ENCODE measurements around the gene NISCH. TPM values are rescaled to one million over a fixed set of nuclear protein-coding genes. Genes with fewer than 3 reads are reported as not detected.

Gene NISCH
- total RNA-seq, 1 donor from 2014 or later = 70.0 TPM

- H3K36me3 Mint-ChIP-seq (ENCODE audit: low read depth) = no peaks in the 10 kb centered on the region
- no peaks in the 10 kb centered on the region for H3K27me3 Mint-ChIP-seq (ENCODE audit: low read depth)
- intact Hi-C loops (cut with micrococcal nuclease) = no loop called here
- no peak overlapping the region for H3K27ac Mint-ChIP-seq
- no peaks in the 10 kb centered on the region for H3K4me1 Mint-ChIP-seq (ENCODE audit: low read depth)
- H3K4me3 Mint-ChIP-seq (ENCODE audit: low read depth) = no peak overlapping the region
- no peaks in the 10 kb centered on the region for H3K9me3 Mint-ChIP-seq
- no peak for DNase-seq (ENCODE audit: low spot score)
These were observed 43.0 kb downstream of the NISCH start for GRCh38 chr3:52498137-52499054.

- no peaks in the 10 kb centered on the region for H3K36me3 Mint-ChIP-seq (ENCODE audit: low read depth)
- intact Hi-C loops (cut with micrococcal nuclease) = no loop called here
- no peak overlapping the region for H3K4me3 Mint-ChIP-seq (ENCODE audit: low read depth)
- no peaks in the 10 kb centered on the region for H3K27me3 Mint-ChIP-seq (ENCODE audit: low read depth)
- no peak overlapping the region for H3K27ac Mint-ChIP-seq
- no peaks in the 10 kb centered on the region for H3K9me3 Mint-ChIP-seq
- no peak for DNase-seq (ENCODE audit: low spot score)
- H3K4me1 Mint-ChIP-seq (ENCODE audit: low read depth) = no peaks in the 10 kb centered on the region
These were observed 45.6 kb downstream of the NISCH start for GRCh38 chr3:52501046-52501445.

- no peak overlapping the region for H3K27ac Mint-ChIP-seq
- no peak for DNase-seq (ENCODE audit: low spot score)
- H3K27me3 Mint-ChIP-seq (ENCODE audit: low read depth) = no peaks in the 10 kb centered on the region
- intact Hi-C loops (cut with micrococcal nuclease) = no loop called here
- H3K4me3 Mint-ChIP-seq (ENCODE audit: low read depth) = no peak overlapping the region
- H3K36me3 Mint-ChIP-seq (ENCODE audit: low read depth) = no peaks in the 10 kb centered on the region
- H3K9me3 Mint-ChIP-seq = no peaks in the 10 kb centered on the region
- no peaks in the 10 kb centered on the region for H3K4me1 Mint-ChIP-seq (ENCODE audit: low read depth)
These were observed 46.6 kb downstream of the NISCH start for GRCh38 chr3:52502001-52502400.

GRCh38 chr3:52502808-52503350 is 47.5 kb downstream of the NISCH start:
- no peaks in the 10 kb centered on the region for H3K27me3 Mint-ChIP-seq (ENCODE audit: low read depth)
- H3K9me3 Mint-ChIP-seq = no peaks in the 10 kb centered on the region
- no peaks in the 10 kb centered on the region for H3K36me3 Mint-ChIP-seq (ENCODE audit: low read depth)
- no peak overlapping the region for H3K27ac Mint-ChIP-seq
- no peaks in the 10 kb centered on the region for H3K4me1 Mint-ChIP-seq (ENCODE audit: low read depth)
- DNase-seq (ENCODE audit: low spot score) = no peak
- intact Hi-C loops (cut with micrococcal nuclease) = no loop called here
- no peak overlapping the region for H3K4me3 Mint-ChIP-seq (ENCODE audit: low read depth)

- no peak for DNase-seq (ENCODE audit: low spot score)
- no peaks in the 10 kb centered on the region for H3K36me3 Mint-ChIP-seq (ENCODE audit: low read depth)
- H3K9me3 Mint-ChIP-seq = no peaks in the 10 kb centered on the region
- H3K27ac Mint-ChIP-seq = no peak overlapping the region
- intact Hi-C loops (cut with micrococcal nuclease) = no loop called here
- H3K4me1 Mint-ChIP-seq (ENCODE audit: low read depth) = no peaks in the 10 kb centered on the region
- H3K27me3 Mint-ChIP-seq (ENCODE audit: low read depth) = no peaks in the 10 kb centered on the region
- H3K4me3 Mint-ChIP-seq (ENCODE audit: low read depth) = no peak overlapping the region
These were observed 48.5 kb downstream of the NISCH start for GRCh38 chr3:52503788-52504424.

- no peak for DNase-seq (ENCODE audit: low spot score)
- Mint-ChIP-seq H3K36me3 (ENCODE audit: low read depth) (no peaks in the 10 kb centered on the region), H3K4me1 (ENCODE audit: low read depth) (no peaks in the 10 kb centered on the region), H3K27me3 (ENCODE audit: low read depth) (no peaks in the 10 kb centered on the region), H3K4me3 (ENCODE audit: low read depth) (no peak overlapping the region), H3K9me3 (no peaks in the 10 kb centered on the region), H3K27ac (no peak overlapping the region)
- intact Hi-C loops (cut with micrococcal nuclease) = no loop called here
These were observed 49.6 kb downstream of the NISCH start for GRCh38 chr3:52504977-52505376.

- H3K27me3 Mint-ChIP-seq (ENCODE audit: low read depth) = no peaks in the 10 kb centered on the region
- intact Hi-C loops (cut with micrococcal nuclease) = no loop called here
These were observed 51.0 kb downstream of the NISCH start for GRCh38 chr3:52506266-52506966.

GRCh38 chr3:52507359-52507758 is 52.0 kb downstream of the NISCH start:
- Mint-ChIP-seq H3K36me3 (ENCODE audit: low read depth) (no peaks in the 10 kb centered on the region), H3K27me3 (ENCODE audit: low read depth) (no peaks in the 10 kb centered on the region), H3K9me3 (no peaks in the 10 kb centered on the region), H3K27ac (no peak overlapping the region), H3K4me3 (ENCODE audit: low read depth) (no peak overlapping the region), H3K4me1 (ENCODE audit: low read depth) (no peaks in the 10 kb centered on the region)
- DNase-seq (ENCODE audit: low spot score) = no peak
- intact Hi-C loops (cut with micrococcal nuclease) = no loop called here

More at GRCh38 chr3:52506266-52506966, 51.0 kb downstream of the NISCH start:
- no peak overlapping the region for H3K27ac Mint-ChIP-seq
- DNase-seq (ENCODE audit: low spot score) = no peak
- H3K9me3 Mint-ChIP-seq = no peaks in the 10 kb centered on the region
- H3K4me3 Mint-ChIP-seq (ENCODE audit: low read depth) = no peak overlapping the region
- H3K4me1 Mint-ChIP-seq (ENCODE audit: low read depth) = no peaks in the 10 kb centered on the region
- H3K36me3 Mint-ChIP-seq (ENCODE audit: low read depth) = no peaks in the 10 kb centered on the region

- Mint-ChIP-seq H3K4me3 (ENCODE audit: low read depth) (no peak overlapping the region), H3K27me3 (ENCODE audit: low read depth) (no peaks in the 10 kb centered on the region), H3K27ac (no peak overlapping the region), H3K9me3 (no peaks in the 10 kb centered on the region), H3K4me1 (ENCODE audit: low read depth) (no peaks in the 10 kb centered on the region), H3K36me3 (ENCODE audit: low read depth) (no peaks in the 10 kb centered on the region)
- intact Hi-C loops (cut with micrococcal nuclease) = no loop called here
- DNase-seq (ENCODE audit: low spot score) = no peak
These were observed 54.4 kb downstream of the NISCH start for GRCh38 chr3:52509753-52510328.

GRCh38 chr3:52511509-52511908 is 56.1 kb downstream of the NISCH start:
- no peaks in the 10 kb centered on the region for H3K27me3 Mint-ChIP-seq (ENCODE audit: low read depth)
- H3K9me3 Mint-ChIP-seq = no peaks in the 10 kb centered on the region
- intact Hi-C loops (cut with micrococcal nuclease) = no loop called here
- H3K4me1 Mint-ChIP-seq (ENCODE audit: low read depth) = no peaks in the 10 kb centered on the region
- no peak overlapping the region for H3K4me3 Mint-ChIP-seq (ENCODE audit: low read depth)
- no peak for DNase-seq (ENCODE audit: low spot score)
- no peak overlapping the region for H3K27ac Mint-ChIP-seq
- no peaks in the 10 kb centered on the region for H3K36me3 Mint-ChIP-seq (ENCODE audit: low read depth)

- Mint-ChIP-seq H3K27ac (no peak overlapping the region), H3K4me3 (ENCODE audit: low read depth) (no peak overlapping the region), H3K27me3 (ENCODE audit: low read depth) (no peaks in the 10 kb centered on the region), H3K4me1 (ENCODE audit: low read depth) (no peaks in the 10 kb centered on the region), H3K36me3 (ENCODE audit: low read depth) (no peaks in the 10 kb centered on the region), H3K9me3 (no peaks in the 10 kb centered on the region)
- no peak for DNase-seq (ENCODE audit: low spot score)
- intact Hi-C loops (cut with micrococcal nuclease) = no loop called here
These were observed 56.7 kb downstream of the NISCH start for GRCh38 chr3:52512105-52512504.

- intact Hi-C loops (cut with micrococcal nuclease) = no loop called here
- H3K27me3 Mint-ChIP-seq (ENCODE audit: low read depth) = no peaks in the 10 kb centered on the region
- no peak for DNase-seq (ENCODE audit: low spot score)
These were observed 57.3 kb downstream of the NISCH start for GRCh38 chr3:52512727-52513126.

More at GRCh38 chr3:52512727-52513126, 57.3 kb downstream of the NISCH start:
- Mint-ChIP-seq H3K4me1 (ENCODE audit: low read depth) (no peaks in the 10 kb centered on the region), H3K4me3 (ENCODE audit: low read depth) (no peak overlapping the region), H3K27ac (no peak overlapping the region), H3K9me3 (no peaks in the 10 kb centered on the region), H3K36me3 (ENCODE audit: low read depth) (no peaks in the 10 kb centered on the region)
